GM18505 (cell line): ENCODE data around the gene SDK2.
A peak's percentile ranks its signal among the peaks of the same experiment; 100 is the strongest.

ENCODE experiments used
- ATAC-seq: cut with Tn5 transposase; IDR thresholded peaks from one replicate; pipeline ENCODE4 v1.9.1; 2021; ENCODE audit not compliant: unreplicated experiment
- POLR2A ChIP-seq: IDR thresholded peaks from 4 replicates; pipeline ENCODE4 v1.6.1; 2011; ENCODE audit warnings: borderline replicate concordance; ENCODE audit not compliant: insufficient read depth, insufficient read length; ENCODE audit errors: extremely low read depth

The SDK2 gene

DNA sequence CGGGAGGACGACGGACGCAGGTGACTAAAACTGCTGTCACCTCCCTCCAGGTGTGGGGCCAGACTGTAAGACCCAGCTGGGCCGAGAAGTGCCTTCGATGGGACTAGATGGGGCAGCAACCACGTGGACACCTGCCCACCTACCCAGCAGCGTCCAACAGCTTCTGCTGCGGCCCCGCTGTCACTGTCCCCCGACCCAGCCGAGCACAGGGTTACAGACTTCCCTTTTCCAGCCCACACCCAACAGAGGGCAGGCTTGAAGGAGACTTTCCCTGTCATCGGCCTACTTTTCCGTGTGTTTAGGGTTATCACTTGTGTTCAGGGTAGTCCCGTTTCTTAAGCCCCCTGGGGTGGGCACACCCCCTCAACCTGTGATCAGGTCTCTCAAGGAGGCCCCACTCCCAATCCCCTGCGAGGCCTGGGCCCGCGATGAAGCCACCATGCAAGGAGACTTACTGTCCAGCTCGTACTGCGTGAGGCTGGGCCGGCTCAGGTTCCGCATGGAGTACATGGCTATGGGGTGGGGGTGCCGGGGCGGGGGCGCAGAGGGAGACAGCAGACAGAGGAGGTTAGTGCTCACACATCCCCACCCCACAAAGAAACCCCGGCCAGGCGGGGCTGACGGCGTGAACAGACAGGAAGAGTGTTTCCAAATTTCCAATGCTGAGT, 263.7 kb downstream of the SDK2 start:
- ATAC-seq = no peak
- TF ChIP-seq POLR2A = no peak

- no peak for ATAC-seq
- no peak for TF ChIP-seq POLR2A
These were observed 264.4 kb downstream of the SDK2 start for GRCh38 chr17:73379826-73380225.

- no peak for ATAC-seq
These were observed 265.2 kb downstream of the SDK2 start for GRCh38 chr17:73378974-73379470.

GRCh38 chr17:73376636-73377035, 267.6 kb downstream of the SDK2 start:
- TF ChIP-seq POLR2A = no peak
- no peak for ATAC-seq

More at GRCh38 chr17:73378974-73379470, 265.2 kb downstream of the SDK2 start:
- no peak for TF ChIP-seq POLR2A

- ATAC-seq = no peak
- TF ChIP-seq POLR2A = no peak
These were observed 268.1 kb downstream of the SDK2 start for GRCh38 chr17:73376152-73376551.

DNA sequence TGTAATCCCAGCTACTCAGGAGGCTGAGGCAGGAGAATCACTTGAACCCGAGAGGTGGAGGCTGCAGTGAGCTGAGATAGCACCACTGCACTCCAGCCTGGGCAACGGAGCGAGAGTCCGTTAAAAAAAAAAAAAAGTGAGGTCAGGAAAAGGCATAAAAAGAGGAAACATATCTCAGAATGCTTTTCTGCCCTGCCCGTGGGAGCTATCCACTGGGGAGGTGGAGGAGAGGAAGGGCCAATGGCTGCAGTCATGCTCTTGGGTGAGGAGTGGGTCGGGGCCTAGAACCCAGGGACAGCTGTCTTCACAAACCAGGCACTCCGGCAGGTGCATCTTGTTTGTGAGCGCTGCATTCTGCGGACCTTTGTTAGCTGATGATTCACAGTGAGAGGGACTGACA, 272.4 kb downstream of the SDK2 start:
- ATAC-seq = no peak
- no peak for TF ChIP-seq POLR2A

DNA sequence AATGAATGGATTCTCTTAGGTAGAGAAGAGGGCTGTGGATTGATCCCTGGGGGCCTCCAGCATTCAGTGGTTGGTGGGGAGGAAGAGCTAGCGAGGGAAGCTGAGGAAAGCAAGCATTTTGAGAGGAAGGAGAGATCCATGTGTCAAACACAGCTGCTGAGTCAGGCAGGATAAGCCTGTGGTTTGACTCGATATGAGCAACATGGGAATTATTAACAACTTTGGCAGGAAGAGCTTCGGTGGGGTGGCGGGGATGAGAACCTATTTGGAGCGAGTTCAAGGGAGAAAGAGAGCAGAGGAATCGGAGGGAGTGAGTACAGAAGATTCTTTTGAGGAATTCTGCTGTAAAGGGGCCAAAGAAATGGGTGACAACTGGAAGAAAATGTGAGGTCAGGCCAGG, 273.0 kb downstream of the SDK2 start:
- no peak for ATAC-seq
- TF ChIP-seq POLR2A = no peak

DNA sequence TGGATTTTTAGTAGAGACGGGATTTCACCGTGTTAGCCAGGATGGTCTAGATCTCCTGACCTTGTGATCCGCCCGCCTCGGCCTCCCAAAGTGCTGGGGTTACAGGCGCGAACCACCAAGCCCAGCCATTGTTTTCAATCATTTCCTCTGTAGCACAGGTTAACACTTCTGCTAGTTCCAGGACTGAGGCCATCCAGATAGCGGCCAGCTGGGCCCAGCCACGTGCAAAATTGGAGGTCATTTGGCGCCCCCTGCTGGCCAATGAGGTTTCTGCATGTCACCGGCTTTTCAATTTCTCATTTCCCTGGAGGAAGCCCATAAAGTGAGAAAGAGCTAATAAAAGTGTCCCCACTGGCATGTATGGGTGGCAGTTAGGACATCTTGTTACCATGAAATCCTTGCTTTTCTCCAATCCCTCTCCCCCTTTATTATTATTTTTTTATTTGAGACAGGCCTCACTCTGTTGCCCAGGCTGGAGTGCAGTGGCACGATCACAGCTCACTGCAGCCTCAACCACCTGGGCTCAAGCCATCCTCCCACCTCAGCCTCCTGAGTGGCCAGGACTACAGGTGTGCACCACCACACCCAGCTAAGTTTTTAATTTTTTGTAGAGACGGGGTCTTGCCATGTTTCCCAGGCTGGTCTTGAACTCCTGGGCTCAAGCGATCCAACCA, 274.3 kb downstream of the SDK2 start:
- peak; percentile 70 for ATAC-seq

- ATAC-seq = no peak
- no peak for TF ChIP-seq POLR2A
These were observed 275.1 kb downstream of the SDK2 start for GRCh38 chr17:73369111-73369521.

DNA sequence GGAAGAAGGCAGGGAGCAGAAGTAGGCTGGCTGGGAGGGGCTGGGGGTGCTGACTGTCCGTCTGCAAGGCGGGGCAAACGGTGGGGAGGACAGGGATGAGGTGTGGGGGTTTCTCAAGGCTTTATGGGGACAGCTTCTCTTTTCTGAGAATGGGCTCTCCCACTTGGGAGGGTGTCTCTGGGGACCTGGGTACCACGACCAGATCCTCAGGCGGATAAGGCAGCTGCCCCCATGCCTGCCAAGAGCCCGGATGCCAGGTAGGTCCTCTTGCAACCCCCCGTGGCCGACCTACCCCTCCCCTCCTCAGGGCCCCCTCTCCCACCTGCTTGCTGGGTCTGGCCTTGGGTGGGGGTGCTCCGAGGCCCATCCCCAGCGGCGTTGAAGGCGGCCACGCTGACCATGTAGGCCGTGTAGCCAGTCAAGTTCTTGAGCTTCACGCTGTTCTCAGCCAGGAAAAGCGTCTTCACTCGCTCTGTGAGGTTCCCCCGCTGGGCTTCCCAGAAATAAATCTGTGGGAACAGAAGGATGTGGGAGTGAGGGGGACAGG, 276.1 kb downstream of the SDK2 start:
- no peak for TF ChIP-seq POLR2A
- no peak for ATAC-seq

DNA sequence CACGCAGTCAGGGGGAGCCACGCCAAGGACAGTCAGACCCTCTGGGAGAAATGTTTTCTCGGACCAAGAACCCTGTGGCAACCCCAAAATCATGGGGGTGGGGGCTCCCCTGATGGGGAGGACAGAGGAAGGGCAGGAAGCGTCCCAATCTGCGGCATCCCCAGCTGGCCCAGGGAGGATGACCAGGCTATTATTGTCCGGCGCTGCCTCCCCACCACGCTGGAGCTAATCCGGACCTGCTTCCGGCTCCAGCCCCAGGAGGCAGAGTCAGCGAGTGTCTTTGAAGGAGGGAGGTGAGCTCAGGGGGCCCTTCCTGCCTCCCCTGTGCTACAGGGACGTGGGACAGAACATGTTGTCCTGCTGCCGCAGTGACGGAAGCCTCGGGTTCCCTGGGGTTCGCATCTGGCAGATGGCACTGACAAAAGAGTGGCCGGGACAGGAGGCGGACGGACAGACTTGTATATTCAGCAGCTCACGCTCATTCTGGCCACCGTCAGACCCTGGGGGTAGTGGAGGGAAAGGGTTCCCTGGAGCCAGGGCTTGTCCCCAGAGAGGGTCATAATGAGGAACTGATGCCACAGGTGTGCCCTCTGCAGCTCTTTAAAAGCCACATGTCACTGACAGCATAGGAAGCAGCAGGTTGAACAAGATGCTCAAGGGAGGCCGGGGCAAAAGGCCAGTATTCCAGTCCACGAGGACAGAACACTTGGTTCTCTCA, 278.2 kb downstream of the SDK2 start:
- no peak for TF ChIP-seq POLR2A

GRCh38 chr17:73365301-73365874, 278.9 kb downstream of the SDK2 start:
- TF ChIP-seq POLR2A = no peak
- no peak for ATAC-seq

More for the DNA sequence above, 278.2 kb downstream of the SDK2 start:
- ATAC-seq = no peak

DNA sequence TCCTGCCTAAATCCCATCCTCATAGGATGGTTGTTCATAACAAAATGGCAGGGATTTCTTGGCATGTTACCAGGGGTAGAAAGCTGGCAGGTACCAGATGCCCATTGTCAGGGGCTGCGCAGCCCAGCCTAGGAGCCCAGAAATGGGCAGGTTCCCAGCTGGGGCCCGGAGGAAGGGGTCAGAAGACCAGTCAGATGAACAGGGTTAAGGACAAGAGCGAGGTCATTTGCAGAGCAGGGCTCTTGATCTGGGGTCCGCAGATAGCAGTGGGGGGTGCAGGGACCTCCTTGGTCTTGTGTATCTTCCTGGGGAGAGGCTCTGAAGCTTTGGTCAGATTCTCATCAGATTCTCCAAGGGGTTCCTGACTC, 280.1 kb downstream of the SDK2 start:
- ATAC-seq = no peak
- no peak for TF ChIP-seq POLR2A

GRCh38 chr17:73363442-73364154, 280.6 kb downstream of the SDK2 start:
- ATAC-seq = no peak
- no peak for TF ChIP-seq POLR2A
